ENCODE data around the gene ATG4C. TPM values are rescaled to one million over a fixed set of nuclear protein-coding genes. Genes with fewer than 3 reads are reported as not detected.

The ATG4C gene
- total and polyA plus RNA-seq, 2 of the 4 experiments (the other 2 are of a cell fraction), result 4.7 to 7.2 TPM

Other genes starting within 250 kb of the ATG4C start
- gene ANGPTL3, start 186.6 kb upstream of the ATG4C start, total RNA-seq (2012; rRNA removed), result not detected in 2 replicates
- gene ANGPTL3, start 186.6 kb upstream of the ATG4C start, polyA plus RNA-seq (2012; rRNA removed), result not detected in 2 replicates
- 97.7 and 108 TPM in 2 replicates for gene DOCK7, start 95.7 kb upstream of the ATG4C start, total RNA-seq (2012; rRNA removed)
- gene DOCK7, start 95.7 kb upstream of the ATG4C start, polyA plus RNA-seq (2012; rRNA removed), result 31.9 and 38.0 TPM in 2 replicates

Data from IMR-90 (cell line).